Osteocyte (in vitro differentiated cells): ENCODE data around the gene CKB. TPM values are rescaled to one million over a fixed set of nuclear protein-coding genes. Genes with fewer than 3 reads are reported as not detected.

Experiments used
- DNase-seq: peaks from one replicate; pipeline ENCODE4 v3.0.0; 2021; ENCODE audit warnings: mixed read lengths; ENCODE audit not compliant: unreplicated experiment; ENCODE audit errors: extremely low spot score
- H3K27ac Mint-ChIP-seq: one replicate; pipeline ENCODE4 v1.8.0; 2021; ENCODE audit warnings: mild to moderate bottlenecking, mixed read lengths; ENCODE audit not compliant: unreplicated experiment
- H3K27me3 Mint-ChIP-seq: one replicate; pipeline ENCODE4 v1.8.0; 2021; ENCODE audit warnings: mixed read lengths; ENCODE audit not compliant: unreplicated experiment
- H3K36me3 Mint-ChIP-seq: one replicate; pipeline ENCODE4 v1.8.0; 2021; ENCODE audit warnings: mixed read lengths; ENCODE audit not compliant: unreplicated experiment
- H3K4me1 Mint-ChIP-seq: one replicate; pipeline ENCODE4 v1.8.0; 2021; ENCODE audit warnings: mixed read lengths; ENCODE audit not compliant: unreplicated experiment
- H3K4me3 Mint-ChIP-seq: one replicate; pipeline ENCODE4 v1.8.0; 2021; ENCODE audit warnings: mild to moderate bottlenecking, moderate library complexity, mixed read lengths; ENCODE audit not compliant: unreplicated experiment
- H3K9me3 Mint-ChIP-seq: one replicate; pipeline ENCODE4 v1.8.0; 2021; ENCODE audit warnings: mixed read lengths; ENCODE audit not compliant: unreplicated experiment
- long read RNA-seq: library from polyadenylated mRNA; unstranded; transcript quantifications from one replicate; pipeline ENCODE4 v2.0.0, GENCODE V29; 2021
- total RNA-seq: library from RNA; stranded (reverse); gene quantifications from 2 replicates; pipeline ENCODE4 v1.2.1, GENCODE V29; 2021
- TF ChIP-seq, protein P1 (sequence below): fragments of 200-600 bp; sonication (generic); IDR thresholded peaks from 2 replicates; pipeline ENCODE4 v1.5.0; 2021; ENCODE audit warnings: antibody characterized with exemption, mild to moderate bottlenecking, moderate library complexity

The CKB gene
- total RNA-seq, result 25.4 and 31.4 TPM in 2 replicates
- long read RNA-seq, partial matches to known transcripts, result 1 of 2 reads
- long read RNA-seq, other reads (novel, unspliced or antisense), result 0 of 2 reads

DNA sequence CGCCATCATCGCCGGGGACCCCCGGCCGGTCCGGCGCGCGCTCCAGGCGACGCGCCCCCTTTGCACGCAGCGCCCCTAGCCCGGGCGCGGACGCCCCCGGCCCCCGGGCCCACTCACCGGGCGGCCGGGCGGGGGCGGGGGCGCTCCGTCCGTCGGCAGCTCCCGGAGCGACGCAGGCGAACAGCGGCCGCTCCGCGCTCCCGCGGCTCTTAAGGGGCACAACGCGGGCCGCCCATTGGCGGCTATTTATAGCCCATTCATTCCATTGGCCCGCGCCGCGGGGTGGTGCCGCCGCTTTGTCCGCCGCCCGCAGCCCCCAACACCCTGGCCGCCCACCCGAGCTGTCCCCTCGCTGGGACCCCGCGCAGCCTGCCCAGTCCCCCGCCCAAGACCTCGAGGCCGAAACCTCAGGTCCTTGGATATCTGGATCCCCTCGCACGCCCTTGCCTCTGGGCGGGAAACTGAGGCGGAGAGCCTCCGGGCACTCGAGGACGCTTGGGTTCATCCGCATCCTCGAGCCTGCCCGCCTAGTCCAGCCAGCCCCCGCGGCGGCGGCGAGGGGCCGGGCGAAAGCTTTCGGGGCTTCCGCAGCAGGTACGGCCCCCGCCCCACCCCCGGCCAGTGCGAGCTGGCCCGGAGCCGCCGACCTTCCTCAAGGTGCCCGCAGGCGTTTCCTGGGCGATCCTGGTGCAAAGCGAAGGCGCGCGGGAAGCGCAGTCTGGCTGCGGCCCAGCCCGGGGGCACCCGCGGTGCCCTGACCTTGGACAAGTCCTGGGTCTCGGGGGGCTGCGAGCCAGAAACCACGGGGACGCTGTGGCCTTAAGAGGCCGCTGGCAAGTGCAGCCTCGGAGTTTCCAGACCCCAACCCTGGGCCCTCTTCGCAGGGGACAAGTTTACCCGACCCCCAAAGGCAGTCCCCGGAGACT, at the start of gene CKB:
CKB (minus strand) TSS at position 182 of the 926 bp plus-strand sequence. CDS start 337 bp downstream, outside the sequence.
- H3K9me3 Mint-ChIP-seq, result no peaks in the 10 kb centered on the region
- peaks cover 4% of the 10 kb centered on the region for H3K27me3 Mint-ChIP-seq
- TF ChIP-seq, protein P1, sequence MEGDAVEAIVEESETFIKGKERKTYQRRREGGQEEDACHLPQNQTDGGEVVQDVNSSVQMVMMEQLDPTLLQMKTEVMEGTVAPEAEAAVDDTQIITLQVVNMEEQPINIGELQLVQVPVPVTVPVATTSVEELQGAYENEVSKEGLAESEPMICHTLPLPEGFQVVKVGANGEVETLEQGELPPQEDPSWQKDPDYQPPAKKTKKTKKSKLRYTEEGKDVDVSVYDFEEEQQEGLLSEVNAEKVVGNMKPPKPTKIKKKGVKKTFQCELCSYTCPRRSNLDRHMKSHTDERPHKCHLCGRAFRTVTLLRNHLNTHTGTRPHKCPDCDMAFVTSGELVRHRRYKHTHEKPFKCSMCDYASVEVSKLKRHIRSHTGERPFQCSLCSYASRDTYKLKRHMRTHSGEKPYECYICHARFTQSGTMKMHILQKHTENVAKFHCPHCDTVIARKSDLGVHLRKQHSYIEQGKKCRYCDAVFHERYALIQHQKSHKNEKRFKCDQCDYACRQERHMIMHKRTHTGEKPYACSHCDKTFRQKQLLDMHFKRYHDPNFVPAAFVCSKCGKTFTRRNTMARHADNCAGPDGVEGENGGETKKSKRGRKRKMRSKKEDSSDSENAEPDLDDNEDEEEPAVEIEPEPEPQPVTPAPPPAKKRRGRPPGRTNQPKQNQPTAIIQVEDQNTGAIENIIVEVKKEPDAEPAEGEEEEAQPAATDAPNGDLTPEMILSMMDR, result no peak
- no peak within 1 kb of the TSS for H3K27ac Mint-ChIP-seq
- DNase-seq, result no peak
- H3K4me3 Mint-ChIP-seq, result peak within 1 kb of the TSS; percentile 60
- no peaks in the 10 kb centered on the region for H3K36me3 Mint-ChIP-seq
- H3K4me1 Mint-ChIP-seq, result peaks cover 30% of the 10 kb centered on the region

DNA sequence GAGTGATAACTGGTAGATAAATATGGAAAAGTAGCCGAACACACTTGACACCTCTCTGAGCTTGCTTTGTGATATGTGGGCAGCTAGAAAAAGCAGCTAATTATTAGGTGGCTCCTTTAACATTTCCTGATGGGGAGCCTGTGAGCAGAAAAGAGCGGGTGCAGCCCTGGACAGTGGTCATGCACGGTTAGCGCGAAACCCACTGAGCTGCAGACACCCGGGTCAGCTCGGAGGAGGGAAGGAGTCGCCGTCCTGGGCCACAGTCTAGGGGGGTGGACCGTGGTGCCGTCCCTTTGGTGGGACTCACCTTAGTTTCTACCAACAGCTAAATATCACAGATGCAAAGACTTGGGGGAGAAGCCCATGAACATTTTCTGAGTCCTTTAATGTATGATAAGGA, 46.8 kb upstream of the CKB start:
- H3K27ac Mint-ChIP-seq, result no peak overlapping the region
- TF ChIP-seq, protein P1, result no peak
- H3K4me3 Mint-ChIP-seq, result no peak overlapping the region
- H3K27me3 Mint-ChIP-seq, result no peaks in the 10 kb centered on the region
- H3K4me1 Mint-ChIP-seq, result peaks cover 14% of the 10 kb centered on the region
- no peak for DNase-seq
- H3K9me3 Mint-ChIP-seq, result no peaks in the 10 kb centered on the region
- H3K36me3 Mint-ChIP-seq, result peaks cover 7% of the 10 kb centered on the region

DNA sequence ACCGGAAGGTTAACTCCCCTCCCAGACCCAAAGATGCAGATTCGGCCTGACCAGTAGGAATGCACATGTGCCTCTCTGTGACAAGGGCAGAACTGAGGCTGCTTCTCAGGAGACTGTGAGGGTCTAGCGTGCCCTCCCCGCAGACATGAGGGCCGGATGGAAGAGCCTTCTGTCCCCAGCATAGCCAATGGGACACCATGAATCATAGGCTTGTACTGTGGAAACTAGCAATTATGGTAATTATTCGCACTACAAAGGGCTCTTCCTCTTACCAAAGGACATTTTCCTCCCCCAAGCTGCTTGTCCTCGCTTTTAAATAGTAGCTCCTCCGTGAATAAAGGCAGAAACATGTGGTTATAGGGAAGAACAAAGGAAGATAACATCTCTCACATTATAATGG, 46.3 kb upstream of the CKB start:
- peak overlapping the region; percentile 10 for H3K27ac Mint-ChIP-seq

DNA sequence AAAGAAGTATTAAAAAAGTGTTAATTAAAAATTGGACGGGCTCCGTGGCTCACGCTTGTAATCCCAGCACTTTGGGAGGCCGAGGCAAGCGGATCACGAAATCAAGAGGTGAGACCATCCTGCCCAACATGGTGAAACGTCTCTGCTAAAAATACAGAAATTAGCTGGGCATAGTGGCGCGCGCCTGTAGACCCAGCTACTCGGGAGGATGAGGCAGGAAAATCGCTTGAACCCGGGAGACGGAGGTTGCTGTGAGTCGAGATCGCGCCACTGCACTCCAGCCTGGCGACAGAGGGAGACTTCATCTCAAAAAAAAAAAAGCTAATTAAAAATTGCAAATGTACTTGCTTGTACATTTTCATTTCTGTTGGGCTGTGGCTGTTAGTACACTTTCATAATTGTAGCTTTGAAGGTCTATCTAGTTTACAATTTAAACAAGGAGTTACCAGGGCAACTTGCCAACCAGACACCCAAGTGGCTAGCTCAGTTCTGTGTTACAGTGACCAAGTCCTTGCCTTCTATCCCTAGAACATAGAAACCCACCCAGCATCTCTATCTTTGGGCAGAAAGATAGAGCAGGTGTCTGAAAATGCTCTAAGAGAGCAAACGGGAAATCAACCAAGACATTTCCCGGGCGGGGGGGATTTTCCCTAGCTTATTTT, 41.3 kb upstream of the CKB start:
- Mint-ChIP-seq H3K27ac (no peak overlapping the region), H3K36me3 (peaks cover 15% of the 10 kb centered on the region), H3K4me1 (peaks cover 44% of the 10 kb centered on the region), H3K27me3 (no peaks in the 10 kb centered on the region), H3K4me3 (peak overlapping the region; percentile 85), H3K9me3 (no peaks in the 10 kb centered on the region)
- TF ChIP-seq, protein P1, result no peak
- no peak for DNase-seq

More for the DNA sequence above, 46.3 kb upstream of the CKB start:
- Mint-ChIP-seq H3K4me1 (peaks cover 18% of the 10 kb centered on the region), H3K27me3 (no peaks in the 10 kb centered on the region), H3K9me3 (no peaks in the 10 kb centered on the region), H3K36me3 (peaks cover 5% of the 10 kb centered on the region), H3K4me3 (no peak overlapping the region)
- TF ChIP-seq, protein P1, result no peak
- no peak for DNase-seq

DNA sequence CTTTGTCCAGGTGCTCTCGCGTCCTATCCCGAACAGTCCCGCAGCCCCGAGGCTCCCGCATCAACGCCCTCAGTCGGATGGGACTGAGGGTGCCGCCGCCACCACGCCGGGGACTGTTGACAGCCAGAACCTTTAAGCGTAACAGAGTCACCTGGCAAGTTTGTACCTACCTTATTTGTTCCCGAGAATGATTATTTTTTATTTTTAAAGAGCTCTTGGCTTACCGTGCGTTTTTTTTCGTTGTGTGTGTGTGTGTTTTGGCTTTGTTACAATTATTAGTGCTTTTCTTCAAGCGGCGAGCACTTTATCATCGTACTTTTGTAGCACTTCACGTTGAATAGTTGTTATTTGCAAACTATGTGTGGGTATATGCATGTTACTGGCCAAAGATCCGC, 40.6 kb upstream of the CKB start:
- Mint-ChIP-seq H3K9me3 (no peaks in the 10 kb centered on the region), H3K36me3 (peaks cover 15% of the 10 kb centered on the region), H3K4me1 (peaks cover 44% of the 10 kb centered on the region), H3K27ac (peak overlapping the region; percentile 46), H3K4me3 (peak overlapping the region; percentile 85), H3K27me3 (no peaks in the 10 kb centered on the region)
- DNase-seq, result no peak
- TF ChIP-seq, protein P1, result no peak
